GM19043 (cell line): ENCODE measurements around the gene MARCHF10.
"Not testable (repeated sequence)": the region's sequence is repeated elsewhere in the genome, so short reads cannot be mapped to it uniquely, and the experiment has no call there.

Experiments used
- ATAC-seq: cut with Tn5 transposase; IDR thresholded peaks from one replicate; pipeline ENCODE4 v1.9.1; 2021; ENCODE audit warnings: low read depth; ENCODE audit not compliant: unreplicated experiment

MARCHF10 gene

GRCh38 chr17:62702746-62703260 lies 105.3 kb downstream of the MARCHF10 start:
- ATAC-seq: no peak

- ATAC-seq: no peak
Measured at GRCh38 chr17:62701706-62702085, 106.4 kb downstream of the MARCHF10 start.

- no peak for ATAC-seq
Measured at GRCh38 chr17:62700964-62701705, 107.0 kb downstream of the MARCHF10 start.

- ATAC-seq: not testable (repeated sequence)
Measured at GRCh38 chr17:62698459-62698858, 109.7 kb downstream of the MARCHF10 start.

- ATAC-seq: no peak
Measured at GRCh38 chr17:62696726-62697490, 111.2 kb downstream of the MARCHF10 start.

- no peak for ATAC-seq
Measured at GRCh38 chr17:62696256-62696655, 111.9 kb downstream of the MARCHF10 start.

GRCh38 chr17:62695093-62695738 lies 112.9 kb downstream of the MARCHF10 start:
- not testable (repeated sequence) for ATAC-seq

GRCh38 chr17:62693616-62694409 lies 114.3 kb downstream of the MARCHF10 start:
- no peak for ATAC-seq

- ATAC-seq: no peak
Measured at GRCh38 chr17:62692721-62693431, 115.2 kb downstream of the MARCHF10 start.

GRCh38 chr17:62692159-62692651 lies 115.9 kb downstream of the MARCHF10 start:
- no peak for ATAC-seq

GRCh38 chr17:62691589-62691915 lies 116.6 kb downstream of the MARCHF10 start:
- not testable (repeated sequence) for ATAC-seq

GRCh38 chr17:62690168-62690897 lies 117.8 kb downstream of the MARCHF10 start:
- no peak for ATAC-seq

GRCh38 chr17:62689441-62690167 lies 118.5 kb downstream of the MARCHF10 start:
- ATAC-seq: no peak

- ATAC-seq: no peak
Measured at GRCh38 chr17:62688398-62689160, 119.5 kb downstream of the MARCHF10 start.

- no peak for ATAC-seq
Measured at GRCh38 chr17:62687997-62688396, 120.1 kb downstream of the MARCHF10 start.

- ATAC-seq: no peak
Measured at GRCh38 chr17:62684179-62684578, 123.9 kb downstream of the MARCHF10 start.

- ATAC-seq: no peak
Measured at GRCh38 chr17:62681939-62682381, 126.2 kb downstream of the MARCHF10 start.
